Caco-2 (cell line): ENCODE data around the gene SLTM. TPM values are rescaled to one million over a fixed set of nuclear protein-coding genes. Genes with fewer than 3 reads are reported as not detected.
"Not testable (repeated sequence)": the region's sequence is repeated elsewhere in the genome, so short reads cannot be mapped to it uniquely, and the experiment has no call there.

ENCODE experiments used
- BruUV-seq: library from RNA; stranded (reverse); fragments of 400-500 nt; replicated peaks from 2 replicates; lab custom pipeline; 2021; lab: Mats Ljungman, UMichigan
- CTCF ChIA-PET: fragments of 300-600 bp; sonication (Branson Sonifier 250); formaldehyde crosslinking; loops from one replicate; lab custom pipeline; 2022; ENCODE audit warnings: antibody characterized with exemption; lab: Charles Lee
- POLR2A ChIA-PET: fragments of 300-600 bp; sonication (Branson Sonifier 250); formaldehyde crosslinking; loops from one replicate; lab custom pipeline; 2022; ENCODE audit warnings: antibody characterized with exemption; lab: Charles Lee
- DNase-seq, 2 experiments: peaks; one replicate each; pipeline versions ENCODE4 v3.0.0 to v3.0.0-alpha.2; 2020 to 2022
- H3K27me3 ChIP-seq: replicated peaks from 2 replicates; pipeline ENCODE4 v1.6.0; 2011; ENCODE audit warnings: low read length; ENCODE audit not compliant: control insufficient read depth, insufficient read depth
- H3K36me3 ChIP-seq: 2 replicates; pipeline ENCODE4 v1.5.1; 2011; ENCODE audit warnings: low read length; ENCODE audit not compliant: control insufficient read depth, insufficient read depth
- H3K4me1 ChIP-seq: fragments of 250-450 bp; sonication (Bioruptor Pico); 2 replicates; pipeline ENCODE4 v1.5.1; 2020; ENCODE audit warnings: mild to moderate bottlenecking
- H3K4me3 ChIP-seq: 2 replicates; pipeline ENCODE4 v1.5.1; 2011; ENCODE audit warnings: low read depth, mild to moderate bottlenecking, control low read depth, low read length
- H3K9me3 ChIP-seq: fragments of 250-450 bp; sonication (Bioruptor Pico); 2 replicates; pipeline ENCODE4 v1.5.1; 2020; ENCODE audit warnings: mild to moderate bottlenecking, moderate library complexity
- H3K27ac Mint-ChIP-seq: one replicate; pipeline ENCODE4 v1.8.0; 2022; ENCODE audit warnings: mixed read lengths; ENCODE audit not compliant: unreplicated experiment
- H3K27me3 Mint-ChIP-seq: one replicate; pipeline ENCODE4 v1.8.0; 2022; ENCODE audit warnings: mixed read lengths; ENCODE audit not compliant: insufficient read depth, unreplicated experiment
- H3K36me3 Mint-ChIP-seq: one replicate; pipeline ENCODE4 v1.8.0; 2022; ENCODE audit warnings: mild to moderate bottlenecking, mixed read lengths; ENCODE audit not compliant: insufficient read depth, unreplicated experiment
- H3K4me1 Mint-ChIP-seq: one replicate; pipeline ENCODE4 v1.8.0; 2022; ENCODE audit warnings: low read depth, mixed read lengths; ENCODE audit not compliant: unreplicated experiment
- H3K4me3 Mint-ChIP-seq: one replicate; pipeline ENCODE4 v1.8.0; 2022; ENCODE audit warnings: mild to moderate bottlenecking, moderate library complexity, mixed read lengths; ENCODE audit not compliant: unreplicated experiment
- H3K9me3 Mint-ChIP-seq: one replicate; pipeline ENCODE4 v1.8.0; 2022; ENCODE audit warnings: mixed read lengths; ENCODE audit not compliant: unreplicated experiment
- intact Hi-C: fragments of 100-400 bp; cut with micrococcal nuclease; formaldehyde crosslinking; loops from one replicate; pipeline ENCODE4 v1.10.0; 2022; ENCODE audit not compliant: unreplicated experiment
- total RNA-seq: library from RNA; stranded (reverse); gene quantifications from 2 replicates; pipeline ENCODE4 v1.2.3, GENCODE V29; 2022
- TF ChIP-seq, protein P1 (sequence below), 2 experiments: fragments of 200-600 bp in 1 of 2; IDR thresholded peaks; 1 replicate in 1 of 2; 2 replicates in 1 of 2; pipeline versions ENCODE4 v1.5.1 to v1.8.0; 2011 to 2022; ENCODE audit warnings: antibody characterized with exemption in 1 of 2, control low read depth in 1 of 2, inconsistent platforms in 1 of 2, low read depth in 1 of 2, low read length in 1 of 2, mild to moderate bottlenecking in 1 of 2, moderate library complexity in 1 of 2; ENCODE audit not compliant: insufficient read depth in 1 of 2, severe bottlenecking in 1 of 2, unreplicated experiment in 1 of 2

The SLTM gene
- total RNA-seq, 1 experiment from 2014 or later, result 79.5 TPM

DNA sequence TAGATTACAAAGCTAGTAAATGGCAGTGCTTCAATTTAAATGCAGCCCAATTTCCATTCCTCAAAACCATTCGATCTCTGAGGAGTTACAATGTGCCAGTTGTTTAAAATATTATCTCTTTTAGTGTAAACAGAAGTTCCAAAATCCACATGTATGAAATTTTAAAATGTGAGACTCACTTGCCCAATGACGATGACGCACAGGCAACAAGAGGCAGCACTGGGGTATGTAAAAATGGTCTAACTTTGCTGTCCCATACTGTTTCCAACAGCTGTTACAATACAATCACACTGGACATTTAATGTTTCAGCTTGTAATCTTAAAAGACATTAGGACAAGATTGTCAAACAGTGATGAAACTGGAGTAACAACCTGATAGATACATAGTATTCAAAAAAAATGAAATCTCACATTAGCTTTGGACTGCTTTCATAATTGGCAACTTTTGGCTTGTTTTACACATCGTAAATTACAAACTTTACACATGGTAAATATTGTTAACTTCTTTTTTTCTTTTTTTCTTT lies 12.2 kb downstream of the SLTM start:
- no TSS peak for BruUV-seq
- Mint-ChIP-seq H3K4me1 (no peaks in the 10 kb centered on the region), H3K27ac (no peak overlapping the region), H3K27me3 (no peaks in the 10 kb centered on the region), H3K36me3 (peaks cover 30% of the 10 kb centered on the region), H3K9me3 (no peaks in the 10 kb centered on the region), H3K4me3 (no peak overlapping the region)
- no peaks in the 10 kb centered on the region for H3K9me3 ChIP-seq
- H3K4me3 ChIP-seq, result no peak overlapping the region
- H3K27me3 ChIP-seq, result no peaks in the 10 kb centered on the region
- intact Hi-C loops, result no loop called here
- H3K4me1 ChIP-seq, result peaks cover 9% of the 10 kb centered on the region
- H3K36me3 ChIP-seq, result no peaks in the 10 kb centered on the region
- TF ChIP-seq, protein P1, sequence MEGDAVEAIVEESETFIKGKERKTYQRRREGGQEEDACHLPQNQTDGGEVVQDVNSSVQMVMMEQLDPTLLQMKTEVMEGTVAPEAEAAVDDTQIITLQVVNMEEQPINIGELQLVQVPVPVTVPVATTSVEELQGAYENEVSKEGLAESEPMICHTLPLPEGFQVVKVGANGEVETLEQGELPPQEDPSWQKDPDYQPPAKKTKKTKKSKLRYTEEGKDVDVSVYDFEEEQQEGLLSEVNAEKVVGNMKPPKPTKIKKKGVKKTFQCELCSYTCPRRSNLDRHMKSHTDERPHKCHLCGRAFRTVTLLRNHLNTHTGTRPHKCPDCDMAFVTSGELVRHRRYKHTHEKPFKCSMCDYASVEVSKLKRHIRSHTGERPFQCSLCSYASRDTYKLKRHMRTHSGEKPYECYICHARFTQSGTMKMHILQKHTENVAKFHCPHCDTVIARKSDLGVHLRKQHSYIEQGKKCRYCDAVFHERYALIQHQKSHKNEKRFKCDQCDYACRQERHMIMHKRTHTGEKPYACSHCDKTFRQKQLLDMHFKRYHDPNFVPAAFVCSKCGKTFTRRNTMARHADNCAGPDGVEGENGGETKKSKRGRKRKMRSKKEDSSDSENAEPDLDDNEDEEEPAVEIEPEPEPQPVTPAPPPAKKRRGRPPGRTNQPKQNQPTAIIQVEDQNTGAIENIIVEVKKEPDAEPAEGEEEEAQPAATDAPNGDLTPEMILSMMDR (IDR thresholded peaks at IDR 0.05; ENCODE audit: insufficient read depth in 1 of 2, low read depth in 1 of 2, low read length in 1 of 2, severe bottlenecking in 1 of 2, unreplicated experiment in 1 of 2), result no peak
- DNase-seq, result no peak
- ChIA-PET POLR2A (no interaction called here), CTCF (no interaction called here)

DNA sequence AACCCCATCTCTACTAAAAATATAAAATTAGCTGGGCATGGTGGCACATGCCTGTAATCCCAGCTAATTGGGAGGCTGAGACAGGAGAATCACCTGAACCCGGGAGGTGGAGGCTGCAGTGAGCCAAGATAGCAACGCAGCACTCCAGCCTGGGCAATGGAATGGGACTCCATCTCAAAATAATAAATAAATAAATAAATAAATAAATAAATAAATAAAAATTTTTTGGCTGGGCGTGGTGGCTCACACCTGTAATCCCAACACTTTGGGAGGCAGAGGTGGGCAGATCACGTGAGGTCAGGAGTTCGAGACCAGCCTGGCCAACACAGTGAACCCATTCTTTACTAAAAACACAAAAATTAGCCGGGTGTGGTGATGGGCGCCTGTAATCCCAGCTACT lies 13.0 kb downstream of the SLTM start:
- H3K4me3 Mint-ChIP-seq, H3K27me3 ChIP-seq, H3K4me3 ChIP-seq, H3K4me1 Mint-ChIP-seq, BruUV-seq, H3K27me3 Mint-ChIP-seq, CTCF ChIA-PET, POLR2A ChIA-PET, H3K9me3 Mint-ChIP-seq, intact Hi-C loops, DNase-seq, H3K4me1 ChIP-seq, H3K27ac Mint-ChIP-seq, H3K36me3 ChIP-seq, H3K9me3 ChIP-seq: not testable (repeated sequence)
- H3K36me3 Mint-ChIP-seq, result peaks cover 26% of the 10 kb centered on the region

DNA sequence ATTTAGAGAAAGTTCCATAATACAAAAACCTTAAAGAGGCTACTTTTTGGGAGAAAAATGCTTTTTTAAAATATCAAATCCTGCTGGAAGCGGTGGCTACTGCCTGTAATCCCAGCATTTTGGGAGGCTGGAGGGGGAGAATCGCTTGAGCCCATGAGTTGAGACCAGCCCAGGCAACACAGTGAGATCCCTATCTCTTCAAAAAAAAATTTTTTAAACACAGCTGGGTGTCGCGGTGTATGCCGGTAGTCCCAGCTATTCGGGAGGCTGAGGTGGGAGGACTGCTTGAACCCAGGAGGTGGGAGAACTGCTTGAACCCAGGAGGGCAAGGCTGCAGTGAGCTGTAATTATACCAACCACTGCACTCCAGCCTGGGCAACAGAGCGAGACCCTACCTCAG lies 14.2 kb downstream of the SLTM start:
- no peak overlapping the region for H3K27ac Mint-ChIP-seq
- ChIA-PET CTCF (no interaction called here), POLR2A (no interaction called here)
- Histone ChIP-seq H3K4me1 (peaks cover 9% of the 10 kb centered on the region), H3K27me3 (no peaks in the 10 kb centered on the region), H3K4me3 (no peak overlapping the region), H3K9me3 (no peaks in the 10 kb centered on the region), H3K36me3 (no peaks in the 10 kb centered on the region)
- no peak for DNase-seq
- intact Hi-C loops, result no loop called here
- H3K27me3 Mint-ChIP-seq, result no peaks in the 10 kb centered on the region
- TF ChIP-seq, protein P1 (IDR thresholded peaks at IDR 0.05; ENCODE audit: insufficient read depth in 1 of 2, low read depth in 1 of 2, low read length in 1 of 2, severe bottlenecking in 1 of 2, unreplicated experiment in 1 of 2), result no peak
- H3K36me3 Mint-ChIP-seq, result peaks cover 38% of the 10 kb centered on the region
- no peaks in the 10 kb centered on the region for H3K9me3 Mint-ChIP-seq
- no peak overlapping the region for H3K4me3 Mint-ChIP-seq
- BruUV-seq, result no TSS peak
- H3K4me1 Mint-ChIP-seq, result no peaks in the 10 kb centered on the region

DNA sequence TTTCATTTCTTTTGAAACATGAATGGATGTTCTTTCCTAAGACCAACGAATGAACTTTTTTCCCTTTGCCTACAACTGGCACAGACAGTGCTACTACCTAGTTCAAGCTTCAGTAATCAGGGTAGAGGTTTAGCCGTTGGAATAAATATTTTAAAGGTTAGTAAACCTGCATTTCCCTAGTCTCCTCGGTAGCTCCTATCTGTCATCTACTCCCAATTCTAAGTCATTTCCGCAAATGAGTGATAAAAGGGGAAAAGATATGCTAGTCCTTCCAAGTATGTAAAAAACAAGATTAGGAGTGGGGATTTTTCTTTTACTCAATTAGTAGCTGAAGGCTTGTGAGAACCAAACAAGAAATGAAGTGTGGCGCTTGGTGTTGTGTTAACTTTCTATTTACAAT lies 15.2 kb downstream of the SLTM start:
- Mint-ChIP-seq H3K36me3 (peaks cover 37% of the 10 kb centered on the region), H3K4me3 (no peak overlapping the region), H3K27me3 (no peaks in the 10 kb centered on the region), H3K9me3 (no peaks in the 10 kb centered on the region), H3K4me1 (no peaks in the 10 kb centered on the region), H3K27ac (no peak overlapping the region)
- TF ChIP-seq, protein P1 (IDR thresholded peaks at IDR 0.05; ENCODE audit: insufficient read depth in 1 of 2, low read depth in 1 of 2, low read length in 1 of 2, severe bottlenecking in 1 of 2, unreplicated experiment in 1 of 2), result no peak
- Histone ChIP-seq H3K27me3 (no peaks in the 10 kb centered on the region), H3K36me3 (no peaks in the 10 kb centered on the region), H3K4me3 (no peak overlapping the region), H3K9me3 (no peaks in the 10 kb centered on the region), H3K4me1 (peaks cover 9% of the 10 kb centered on the region)
- no TSS peak for BruUV-seq
- intact Hi-C loops, result no loop called here
- POLR2A ChIA-PET, result no interaction called here
- CTCF ChIA-PET, result no interaction called here
- DNase-seq, result no peak

DNA sequence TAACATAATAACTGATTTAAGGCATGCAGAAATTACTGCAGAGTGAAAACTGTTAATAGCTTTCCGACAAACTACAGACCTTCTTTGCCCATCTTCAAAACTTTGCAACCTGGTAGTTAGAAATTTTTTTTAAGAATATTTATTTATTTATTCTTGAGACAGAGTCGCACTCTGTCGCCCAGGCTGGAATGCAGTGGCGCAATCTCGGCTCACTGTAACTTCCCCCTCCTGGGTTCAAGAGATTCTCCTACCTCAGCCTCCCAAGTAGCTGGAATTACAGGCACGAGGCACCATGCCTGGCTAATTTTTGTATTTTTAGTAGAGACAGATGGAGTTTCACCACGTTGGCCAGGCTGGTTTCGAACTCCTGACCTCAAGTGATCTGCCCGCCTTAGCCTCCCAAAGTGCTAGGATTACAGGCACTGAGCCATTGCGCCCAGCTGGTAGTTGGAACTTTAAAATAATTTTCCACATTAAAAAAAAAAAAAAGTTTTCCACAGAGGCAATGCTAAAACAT lies 15.8 kb downstream of the SLTM start:
- CTCF ChIA-PET, result not testable (repeated sequence)

More for the DNA sequence above, 15.8 kb downstream of the SLTM start:
- DNase-seq, H3K27me3 ChIP-seq, POLR2A ChIA-PET, H3K4me3 Mint-ChIP-seq, H3K27me3 Mint-ChIP-seq, H3K9me3 Mint-ChIP-seq, H3K36me3 ChIP-seq, H3K9me3 ChIP-seq, H3K4me3 ChIP-seq, H3K4me1 ChIP-seq, H3K27ac Mint-ChIP-seq, intact Hi-C loops, BruUV-seq, H3K4me1 Mint-ChIP-seq: not testable (repeated sequence)
- peaks cover 31% of the 10 kb centered on the region for H3K36me3 Mint-ChIP-seq
